KMS-11 (cell line): ENCODE data around the gene TRAPPC3L.

Source experiments
- H2AFZ ChIP-seq: fragments of 200-600 bp; sonication (generic); 2 replicates; pipeline ENCODE4 v1.6.1; 2016; ENCODE audit warnings: antibody characterized with exemption, mixed run types, low read depth
- H3K27ac ChIP-seq: fragments of 200-600 bp; sonication (generic); 2 replicates; pipeline ENCODE4 v1.6.1; 2016; ENCODE audit warnings: mild to moderate bottlenecking, mixed run types
- H3K27me3 ChIP-seq: fragments of 200-600 bp; sonication (generic); 2 replicates; pipeline ENCODE4 v1.6.1; 2017; ENCODE audit warnings: mild to moderate bottlenecking, low read depth, mixed run types, moderate library complexity; ENCODE audit not compliant: insufficient read depth
- H3K36me3 ChIP-seq: fragments of 200-600 bp; sonication (generic); 2 replicates; pipeline ENCODE4 v1.6.1; 2017; ENCODE audit warnings: mild to moderate bottlenecking, mixed run types; ENCODE audit not compliant: insufficient read depth
- H3K4me1 ChIP-seq: fragments of 200-600 bp; sonication (generic); 2 replicates; pipeline ENCODE4 v1.6.1; 2016; ENCODE audit warnings: mild to moderate bottlenecking, low read depth, mixed run types; ENCODE audit not compliant: poor library complexity, severe bottlenecking
- H3K4me2 ChIP-seq: fragments of 200-600 bp; sonication (generic); 2 replicates; pipeline ENCODE4 v1.7.0; 2016; ENCODE audit warnings: mild to moderate bottlenecking, mixed run types
- H3K4me3 ChIP-seq: fragments of 200-600 bp; sonication (generic); IDR thresholded peaks from 2 replicates; pipeline ENCODE4 v1.6.1; 2017; ENCODE audit warnings: low read depth, low read length, mixed read lengths; ENCODE audit not compliant: insufficient read depth
- H3K79me2 ChIP-seq: fragments of 200-600 bp; sonication (generic); 2 replicates; pipeline ENCODE4 v1.6.1; 2016; ENCODE audit warnings: low read depth, mixed run types; ENCODE audit not compliant: insufficient read depth
- H3K9ac ChIP-seq: fragments of 200-600 bp; sonication (generic); 2 replicates; pipeline ENCODE4 v1.6.1; 2016; ENCODE audit warnings: mild to moderate bottlenecking, mixed run types
- H4K20me1 ChIP-seq: fragments of 200-600 bp; sonication (generic); 2 replicates; pipeline ENCODE4 v1.6.1; 2016; ENCODE audit warnings: mild to moderate bottlenecking, mixed run types; ENCODE audit not compliant: insufficient read depth
- CTCF ChIP-seq: fragments of 200-600 bp; sonication (generic); conservative IDR thresholded peaks from 2 replicates; pipeline ENCODE4 v1.6.1; 2017; ENCODE audit warnings: low read depth, mild to moderate bottlenecking, antibody characterized with exemption, low read length, moderate library complexity, mixed read lengths

Gene TRAPPC3L

GRCh38 chr6:116515141-116515540 lies 30.3 kb downstream of the TRAPPC3L start:
- H3K9ac ChIP-seq = no peak overlapping the region
- no peaks in the 10 kb centered on the region for H3K36me3 ChIP-seq
- H3K4me2 ChIP-seq = no peak overlapping the region
- H3K79me2 ChIP-seq = no peaks in the 10 kb centered on the region
- no peak overlapping the region for H3K27ac ChIP-seq
- TF ChIP-seq CTCF = no peak
- H3K27me3 ChIP-seq = no peaks in the 10 kb centered on the region
- H2AFZ ChIP-seq = no peak overlapping the region
- H4K20me1 ChIP-seq = no peaks in the 10 kb centered on the region
- no peak overlapping the region for H3K4me3 ChIP-seq
- peaks cover 15% of the 10 kb centered on the region for H3K4me1 ChIP-seq

GRCh38 chr6:116514111-116514510 lies 31.4 kb downstream of the TRAPPC3L start:
- Histone ChIP-seq H3K27me3 (no peaks in the 10 kb centered on the region), H4K20me1 (no peaks in the 10 kb centered on the region), H3K27ac (no peak overlapping the region), H3K4me3 (no peak overlapping the region), H3K79me2 (no peaks in the 10 kb centered on the region), H3K4me2 (no peak overlapping the region), H2AFZ (no peak overlapping the region), H3K9ac (no peak overlapping the region), H3K4me1 (peaks cover 15% of the 10 kb centered on the region), H3K36me3 (no peaks in the 10 kb centered on the region)
- TF ChIP-seq CTCF = no peak

GRCh38 chr6:116513224-116513875 lies 32.1 kb downstream of the TRAPPC3L start:
- Histone ChIP-seq H3K4me3 (no peak overlapping the region), H3K4me2 (no peak overlapping the region; the same call in 1 of the 2 replicates), H3K27ac (no peak overlapping the region), H3K79me2 (no peaks in the 10 kb centered on the region), H3K9ac (no peak overlapping the region), H3K4me1 (peaks cover 15% of the 10 kb centered on the region), H2AFZ (no peak overlapping the region), H3K27me3 (no peaks in the 10 kb centered on the region), H4K20me1 (no peaks in the 10 kb centered on the region), H3K36me3 (no peaks in the 10 kb centered on the region)
- TF ChIP-seq CTCF = no peak

GRCh38 chr6:116512734-116513133 lies 32.8 kb downstream of the TRAPPC3L start:
- peak overlapping the region; percentile 92 for H3K4me2 ChIP-seq
- H4K20me1 ChIP-seq = no peaks in the 10 kb centered on the region
- H3K27ac ChIP-seq = peak overlapping the region; percentile 69
- no peak for TF ChIP-seq CTCF
- H3K4me3 ChIP-seq = no peak overlapping the region
- H3K4me1 ChIP-seq = peaks cover 15% of the 10 kb centered on the region
- H3K79me2 ChIP-seq = no peaks in the 10 kb centered on the region
- H3K27me3 ChIP-seq = no peaks in the 10 kb centered on the region
- H2AFZ ChIP-seq = peak overlapping the region; percentile 64; the same call in 1 of the 2 replicates
- H3K36me3 ChIP-seq = no peaks in the 10 kb centered on the region
- H3K9ac ChIP-seq = peak overlapping the region; percentile 44; the same call in 1 of the 2 replicates
